Lower lobe of right lung (tissue), 2 donors: ENCODE measurements around the gene LGR4. TPM values are rescaled to one million over a fixed set of nuclear protein-coding genes. Genes with fewer than 3 reads are reported as not detected.
"Not testable (repeated sequence)": the region's sequence is repeated elsewhere in the genome, so short reads cannot be mapped to it uniquely, and the experiment has no call there.

ENCODE experiments used
- ATAC-seq, 2 donors: fragments of 200-7000 bp; cut with Tn5 transposase; one replicate each; pipeline ENCODE4 v1.9.1; 2020 to 2022; ENCODE audit warnings: mild to moderate bottlenecking in 2 of 2, moderate library complexity in 2 of 2
- DNase-seq: peaks from one replicate; pipeline ENCODE4 v3.0.0-alpha.2; 2020
- H3K27ac ChIP-seq: fragments of 200-600 bp; one replicate; pipeline ENCODE4 v1.8.0; 2022
- H3K27me3 ChIP-seq: fragments of 200-600 bp; one replicate; pipeline ENCODE4 v1.8.0; 2022; ENCODE audit warnings: low read depth
- H3K36me3 ChIP-seq: fragments of 200-600 bp; one replicate; pipeline ENCODE4 v1.8.0; 2022; ENCODE audit warnings: mild to moderate bottlenecking
- H3K4me1 ChIP-seq: fragments of 200-600 bp; one replicate; pipeline ENCODE4 v1.8.0; 2022
- H3K4me3 ChIP-seq: fragments of 200-600 bp; one replicate; pipeline ENCODE4 v1.8.0; 2022; ENCODE audit warnings: mild to moderate bottlenecking
- H3K9me3 ChIP-seq: fragments of 200-600 bp; one replicate; pipeline ENCODE4 v1.8.0; 2022
- intact Hi-C: fragments of 100-400 bp; cut with DNase I; formaldehyde crosslinking; loops from one replicate; pipeline ENCODE4 v1.11.0; 2022
- total RNA-seq: library from RNA; stranded (reverse); fragmentation: NEBNext Ultra II Directional; extraction: Animal tissue kit (Norgen Biotek cat#: 25700); gene quantifications from one replicate; pipeline ENCODE4 v1.2.1, GENCODE V29; 2021
- TF ChIP-seq, protein P1 (sequence below): fragments of 200-600 bp; IDR thresholded peaks from one replicate; pipeline ENCODE4 v1.8.0; 2022; ENCODE audit warnings: antibody characterized with exemption, mild to moderate bottlenecking
- donor health status: DM: no; HTN: yes; CAD: no; lungs with severe emphysema.

LGR4 gene
- total RNA-seq, 1 donor from 2014 or later = 7.5 TPM

DNA sequence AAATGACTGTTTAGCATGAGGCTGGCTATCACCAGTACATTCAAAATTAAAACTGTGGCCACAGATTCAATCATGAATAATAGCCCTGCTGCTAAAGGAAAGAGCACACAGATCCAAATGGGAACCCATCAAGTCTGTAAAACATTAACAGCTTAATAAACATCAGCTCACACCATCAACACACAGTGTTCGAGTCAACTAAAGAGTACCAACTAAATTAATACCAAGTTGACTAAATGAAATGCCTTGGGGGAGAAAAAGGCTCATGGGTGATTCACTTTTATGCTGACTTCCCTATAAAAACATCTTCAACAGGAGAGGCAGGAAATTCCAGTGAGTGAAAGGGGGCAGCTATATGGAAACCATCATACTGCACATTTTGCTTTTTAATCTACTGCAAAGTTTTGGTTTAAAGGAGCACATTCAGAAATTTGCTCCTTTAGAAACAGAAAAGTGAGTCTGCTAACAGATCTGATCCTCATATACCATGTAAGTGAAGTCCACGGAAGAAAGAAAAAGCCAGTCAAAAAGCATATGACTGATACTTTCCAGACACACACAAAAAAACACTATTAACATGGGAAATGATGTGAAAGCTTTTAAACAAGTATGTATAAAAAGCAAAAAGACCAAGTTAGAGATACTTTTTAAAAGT lies 16.3 kb downstream of the LGR4 start:
- TF ChIP-seq, protein P1, sequence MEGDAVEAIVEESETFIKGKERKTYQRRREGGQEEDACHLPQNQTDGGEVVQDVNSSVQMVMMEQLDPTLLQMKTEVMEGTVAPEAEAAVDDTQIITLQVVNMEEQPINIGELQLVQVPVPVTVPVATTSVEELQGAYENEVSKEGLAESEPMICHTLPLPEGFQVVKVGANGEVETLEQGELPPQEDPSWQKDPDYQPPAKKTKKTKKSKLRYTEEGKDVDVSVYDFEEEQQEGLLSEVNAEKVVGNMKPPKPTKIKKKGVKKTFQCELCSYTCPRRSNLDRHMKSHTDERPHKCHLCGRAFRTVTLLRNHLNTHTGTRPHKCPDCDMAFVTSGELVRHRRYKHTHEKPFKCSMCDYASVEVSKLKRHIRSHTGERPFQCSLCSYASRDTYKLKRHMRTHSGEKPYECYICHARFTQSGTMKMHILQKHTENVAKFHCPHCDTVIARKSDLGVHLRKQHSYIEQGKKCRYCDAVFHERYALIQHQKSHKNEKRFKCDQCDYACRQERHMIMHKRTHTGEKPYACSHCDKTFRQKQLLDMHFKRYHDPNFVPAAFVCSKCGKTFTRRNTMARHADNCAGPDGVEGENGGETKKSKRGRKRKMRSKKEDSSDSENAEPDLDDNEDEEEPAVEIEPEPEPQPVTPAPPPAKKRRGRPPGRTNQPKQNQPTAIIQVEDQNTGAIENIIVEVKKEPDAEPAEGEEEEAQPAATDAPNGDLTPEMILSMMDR = no peak
- no peak overlapping the region for H3K27ac ChIP-seq
- H3K4me3 ChIP-seq = no peak overlapping the region
- no peak for DNase-seq
- H3K9me3 ChIP-seq = no peaks in the 10 kb centered on the region
- H3K27me3 ChIP-seq = no peaks in the 10 kb centered on the region
- no peak for ATAC-seq
- no peaks in the 10 kb centered on the region for H3K36me3 ChIP-seq
- no peaks in the 10 kb centered on the region for H3K4me1 ChIP-seq
- intact Hi-C loops = no loop called here

DNA sequence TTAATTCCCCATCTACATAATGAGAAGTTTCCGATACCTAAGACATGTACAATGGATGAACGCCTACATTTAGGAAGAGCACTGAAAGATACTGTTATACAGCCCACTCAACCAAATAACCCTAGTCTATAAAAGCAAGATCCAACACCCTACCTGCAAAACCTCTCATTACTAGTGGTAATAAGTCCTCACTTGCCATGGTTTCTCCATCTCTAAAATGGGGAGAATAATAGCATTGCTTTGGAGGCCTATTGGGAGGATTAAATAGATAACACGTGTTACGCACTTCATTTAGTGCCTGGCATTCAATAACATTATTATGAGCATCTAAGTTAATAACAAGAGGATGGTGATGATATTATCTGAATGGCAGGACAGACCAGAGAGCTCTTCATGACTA lies 16.9 kb downstream of the LGR4 start:
- no peak overlapping the region for H3K4me3 ChIP-seq
- TF ChIP-seq, protein P1 = no peak
- intact Hi-C loops = no loop called here
- H3K27ac ChIP-seq = no peak overlapping the region
- no peaks in the 10 kb centered on the region for H3K4me1 ChIP-seq
- DNase-seq (no peak), ATAC-seq (no peak)
- H3K36me3 ChIP-seq = no peaks in the 10 kb centered on the region
- H3K27me3 ChIP-seq = no peaks in the 10 kb centered on the region
- no peaks in the 10 kb centered on the region for H3K9me3 ChIP-seq

DNA sequence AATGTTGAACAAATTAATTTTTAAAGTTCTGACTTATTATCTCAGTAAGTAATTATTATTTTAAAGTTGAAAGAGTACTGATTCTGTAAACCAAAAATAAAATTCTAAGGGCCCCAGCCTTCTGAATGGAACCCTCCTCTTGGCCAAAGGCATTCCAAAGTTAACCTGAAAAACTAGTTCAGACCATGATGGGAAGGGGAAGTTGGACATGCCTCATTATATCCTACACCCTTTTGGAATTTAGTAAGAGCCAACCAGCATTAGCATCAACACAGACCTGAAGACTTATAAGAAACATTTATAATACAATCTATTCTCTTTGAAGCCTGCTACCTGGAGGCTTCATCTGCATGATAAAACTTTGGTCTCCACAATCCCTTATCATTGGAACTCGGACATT lies 18.9 kb downstream of the LGR4 start:
- Histone ChIP-seq H3K9me3 (no peaks in the 10 kb centered on the region), H3K4me3 (no peak overlapping the region), H3K27me3 (no peaks in the 10 kb centered on the region), H3K27ac (no peak overlapping the region), H3K36me3 (no peaks in the 10 kb centered on the region), H3K4me1 (no peaks in the 10 kb centered on the region)
- no peak for DNase-seq
- TF ChIP-seq, protein P1 = no peak
- intact Hi-C loops = no loop called here
- no peak for ATAC-seq

DNA sequence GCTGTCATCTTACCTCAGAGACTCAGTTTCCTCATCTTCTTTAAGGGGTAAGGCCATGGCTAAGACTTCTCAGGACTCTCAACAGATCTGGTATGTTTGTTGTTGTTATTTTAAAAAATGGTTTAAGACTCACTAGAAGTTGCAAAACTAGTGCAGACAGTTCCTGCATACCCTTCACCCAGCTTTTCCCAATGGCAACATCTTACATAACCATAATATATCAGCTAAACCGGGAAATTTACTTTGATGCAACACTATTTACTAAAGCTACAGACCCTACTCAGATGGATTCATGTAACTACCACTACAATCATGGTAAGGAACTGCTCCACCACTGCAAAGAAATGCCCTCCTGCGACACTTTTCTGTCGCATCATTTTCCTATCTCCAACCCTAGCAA lies 20.4 kb downstream of the LGR4 start:
- no peak for ATAC-seq
- TF ChIP-seq, protein P1 = no peak
- Histone ChIP-seq H3K9me3 (no peaks in the 10 kb centered on the region), H3K4me1 (no peaks in the 10 kb centered on the region), H3K4me3 (no peak overlapping the region), H3K27ac (no peak overlapping the region), H3K36me3 (no peaks in the 10 kb centered on the region), H3K27me3 (no peaks in the 10 kb centered on the region)
- intact Hi-C loops = no loop called here
- DNase-seq = no peak

DNA sequence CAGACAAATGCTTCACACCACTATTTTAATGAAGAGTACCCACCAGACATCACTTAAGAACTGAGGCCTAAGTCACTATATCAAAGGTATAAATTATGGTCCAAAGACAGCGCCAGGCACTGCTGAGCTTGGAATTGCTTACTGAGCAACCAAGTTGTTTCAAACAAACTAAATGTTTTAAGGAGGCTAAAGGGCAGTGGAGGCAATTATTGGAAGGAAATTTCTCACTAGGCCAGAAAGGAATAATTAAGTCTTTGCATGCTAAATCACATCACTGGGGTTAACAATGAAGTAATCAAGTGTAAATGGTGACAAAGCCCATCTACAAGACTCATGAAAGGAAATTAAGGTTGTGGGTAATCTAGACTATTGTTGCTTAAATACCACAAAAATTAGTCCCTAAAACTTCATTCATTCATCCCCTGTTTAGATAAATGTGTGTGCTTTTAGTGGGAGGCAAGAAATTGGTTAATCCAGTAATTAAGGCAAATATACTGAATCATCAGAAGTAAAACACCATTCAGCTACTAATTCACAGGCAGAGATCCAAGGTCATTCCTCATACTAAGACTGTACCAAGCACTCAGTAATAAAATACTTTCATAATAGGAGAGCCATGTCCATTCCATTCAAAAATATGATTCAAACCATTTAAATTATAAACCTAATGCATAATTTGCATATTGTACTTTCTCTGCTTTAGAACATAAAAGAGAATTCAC lies 21.2 kb downstream of the LGR4 start:
- TF ChIP-seq, protein P1 = no peak
- Histone ChIP-seq H3K36me3 (no peaks in the 10 kb centered on the region), H3K4me1 (no peaks in the 10 kb centered on the region), H3K27me3 (no peaks in the 10 kb centered on the region), H3K27ac (no peak overlapping the region), H3K9me3 (no peaks in the 10 kb centered on the region), H3K4me3 (no peak overlapping the region)
- ATAC-seq = no peak
- no peak for DNase-seq
- intact Hi-C loops = no loop called here

DNA sequence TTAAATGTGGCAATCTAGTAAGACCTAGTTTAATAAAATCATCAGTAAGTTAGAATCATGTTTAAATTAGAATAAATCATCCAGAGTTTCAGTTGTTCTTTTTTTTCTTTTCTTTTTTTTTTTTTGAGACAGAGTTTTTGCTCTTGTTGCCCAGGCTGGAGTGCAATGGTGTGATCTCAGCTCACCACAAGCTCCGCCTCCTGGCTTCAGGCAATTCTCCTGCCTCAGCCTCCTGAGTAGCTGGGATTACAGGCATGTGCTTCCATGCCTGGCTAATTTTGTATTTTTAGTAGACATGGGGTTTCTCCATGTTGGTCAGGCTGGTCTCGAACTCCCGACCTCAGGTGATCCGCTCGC lies 24.4 kb downstream of the LGR4 start:
- H3K27me3 ChIP-seq, intact Hi-C loops, DNase-seq, H3K4me1 ChIP-seq, H3K9me3 ChIP-seq, H3K4me3 ChIP-seq, ATAC-seq, H3K36me3 ChIP-seq, H3K27ac ChIP-seq: not testable (repeated sequence)
